Right ventricle myocardium inferior (tissue), 1 donor: ENCODE measurements around the gene ZNF18. TPM values are rescaled to one million over a fixed set of nuclear protein-coding genes. Genes with fewer than 3 reads are reported as not detected.
"Not testable (repeated sequence)": the region's sequence is repeated elsewhere in the genome, so short reads cannot be mapped to it uniquely, and the experiment has no call there.

Experiments
- ATAC-seq: fragments of 200-7000 bp; cut with Tn5 transposase; one replicate; pipeline ENCODE4 v1.9.1; 2020; ENCODE audit warnings: mild to moderate bottlenecking, moderate library complexity
- DNase-seq: peaks from one replicate; pipeline ENCODE4 v3.0.0; 2021; ENCODE audit errors: missing footprints
- intact Hi-C: fragments of 100-400 bp; cut with DNase I; formaldehyde crosslinking; loops from one replicate; pipeline ENCODE4 v1.11.0; 2022
- total RNA-seq: library from RNA; stranded (reverse); fragmentation: NEBNext Ultra II Directional; extraction: Animal tissue kit (Norgen Biotek cat#: 25700); gene quantifications from one replicate; pipeline ENCODE4 v1.2.1, GENCODE V29; 2021
- donor health status: DM: no; HTN: yes; CAD: no; lungs with severe emphysema.

Gene ZNF18
- total RNA-seq, 1 donor from 2014 or later: 4.5 TPM

DNA sequence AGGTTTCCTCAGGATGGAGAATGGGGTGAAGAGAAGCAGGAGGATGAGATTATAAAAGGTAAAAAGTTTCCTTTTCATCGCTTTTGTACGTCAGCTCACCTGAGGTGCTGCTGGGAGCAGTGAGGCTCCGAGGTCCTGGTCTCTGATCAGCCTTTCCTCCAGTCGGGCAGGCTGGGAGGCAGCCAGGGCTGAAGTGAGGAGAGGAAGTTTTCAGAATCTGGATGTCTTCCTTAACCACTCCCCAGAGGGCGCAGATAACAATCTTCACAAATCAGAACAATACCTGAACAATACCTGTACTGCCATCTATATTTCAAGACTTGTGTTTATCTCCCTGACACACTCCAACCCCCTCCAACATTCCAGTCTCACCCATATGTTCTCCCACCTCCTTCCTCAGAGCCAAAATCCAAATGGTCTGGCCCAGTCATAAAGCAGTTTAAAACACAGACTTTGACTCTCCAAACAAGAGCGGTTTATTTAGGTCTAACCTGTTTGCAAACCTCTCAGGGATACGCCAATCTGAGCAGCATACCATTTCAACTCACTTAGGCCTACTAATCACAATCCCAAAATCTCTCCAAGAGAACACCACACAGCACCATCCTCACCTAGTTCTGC, 6.8 kb downstream of the ZNF18 start:
- no peak for DNase-seq
- intact Hi-C loops: loop anchor here (10.0 kb wide), 1 partner anchor 114 kb away; no protein-coding TSS in a partner anchor
- ATAC-seq: no peak

- no peak for DNase-seq
Measured at GRCh38 chr17:11986942-11987329, 10.3 kb downstream of the ZNF18 start.

DNA sequence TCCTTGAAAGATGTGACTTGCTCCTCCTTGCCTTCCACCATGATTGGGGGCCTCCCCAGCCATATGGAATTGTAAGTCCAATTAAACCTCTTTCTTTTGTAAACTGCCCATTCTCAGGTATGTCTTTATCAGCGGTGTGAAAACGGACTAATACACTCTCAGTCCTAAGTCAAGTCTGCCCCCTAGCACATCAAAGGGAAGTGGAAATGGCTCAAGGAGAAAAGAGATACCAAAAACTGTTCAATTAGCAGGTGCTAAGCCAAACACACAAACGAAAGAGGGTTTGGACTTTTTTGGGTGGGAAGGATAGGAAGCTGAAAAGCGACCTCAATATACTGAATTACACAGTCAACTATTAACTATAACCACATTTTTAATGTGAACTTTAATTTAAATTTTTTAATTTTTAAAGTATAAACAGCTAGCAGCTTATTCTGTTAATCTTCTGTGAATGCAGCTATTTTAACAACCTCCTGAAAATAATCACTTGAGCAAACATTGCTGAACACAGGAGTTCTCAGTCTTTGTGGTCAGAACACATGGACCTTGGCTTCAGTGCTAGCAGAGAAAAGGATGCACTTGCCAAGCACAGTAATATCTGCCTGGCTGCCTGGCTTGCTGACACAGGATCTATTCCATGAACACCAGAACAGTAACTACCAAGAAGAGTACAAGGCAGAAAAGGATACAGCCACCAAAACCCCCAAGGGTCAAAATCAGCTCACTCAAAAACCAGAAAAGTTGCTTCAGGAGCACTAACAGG, 10.9 kb downstream of the ZNF18 start:
- ATAC-seq: peak; percentile 75
- intact Hi-C loops: no loop called here
- no peak for DNase-seq

More at GRCh38 chr17:11986942-11987329, 10.3 kb downstream of the ZNF18 start:
- intact Hi-C loops: no loop called here
- ATAC-seq: peak; percentile 70

GRCh38 chr17:11981862-11982261, 15.4 kb downstream of the ZNF18 start:
- DNase-seq (no peak), ATAC-seq (no peak)
- intact Hi-C loops: no loop called here

- DNase-seq: no peak
Measured at GRCh38 chr17:11980813-11981212, 16.5 kb downstream of the ZNF18 start.

GRCh38 chr17:11979795-11980194, 17.5 kb downstream of the ZNF18 start:
- ATAC-seq (no peak), DNase-seq (no peak)
- intact Hi-C loops: no loop called here

More at GRCh38 chr17:11980813-11981212, 16.5 kb downstream of the ZNF18 start:
- no peak for ATAC-seq
- intact Hi-C loops: no loop called here

DNA sequence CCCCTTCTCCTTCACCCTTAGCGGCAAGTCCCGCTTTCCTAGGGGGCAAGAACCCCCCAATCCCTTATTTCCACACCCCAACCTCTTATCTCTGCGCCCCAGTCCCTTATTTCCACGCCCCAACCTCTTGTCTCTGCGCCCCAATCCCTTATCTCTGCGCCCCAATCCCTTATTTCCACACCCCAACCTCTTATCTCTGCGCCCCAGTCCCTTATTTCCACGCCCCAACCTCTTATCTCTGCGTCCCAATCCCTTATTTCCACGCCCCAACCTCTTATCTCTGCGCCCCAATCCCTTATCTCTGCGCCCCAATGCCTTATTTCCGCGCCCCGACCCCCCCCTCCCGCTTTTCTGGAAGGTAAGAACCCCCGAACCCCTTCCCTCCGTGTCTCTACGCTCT, 24.5 kb downstream of the ZNF18 start:
- ATAC-seq, DNase-seq, intact Hi-C loops: not testable (repeated sequence)

GRCh38 chr17:11969565-11969964, 27.7 kb downstream of the ZNF18 start:
- ATAC-seq: no peak

GRCh38 chr17:11954936-11955335, 42.3 kb downstream of the ZNF18 start:
- intact Hi-C loops: no loop called here
- DNase-seq (no peak), ATAC-seq (no peak)

More at GRCh38 chr17:11969565-11969964, 27.7 kb downstream of the ZNF18 start:
- no peak for DNase-seq
- intact Hi-C loops: no loop called here

DNA sequence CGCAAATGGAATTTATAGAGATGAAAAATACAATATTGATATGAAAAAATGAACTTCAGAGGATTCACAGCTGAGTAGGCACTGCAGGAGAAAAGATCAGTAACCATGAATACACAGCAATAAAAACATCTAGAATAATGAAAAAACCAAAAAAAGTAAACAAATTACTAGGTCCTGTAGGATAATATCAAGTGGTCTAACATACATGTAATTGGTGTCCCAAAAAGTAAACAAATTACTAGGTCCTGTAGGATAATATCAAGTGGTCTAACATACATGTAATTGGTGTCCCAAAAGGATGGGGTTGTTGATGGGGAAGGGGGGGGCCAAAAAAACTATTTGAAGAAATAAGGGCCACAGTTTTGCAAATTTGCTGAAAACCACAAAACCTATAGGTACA, 43.4 kb downstream of the ZNF18 start:
- no peak for DNase-seq
- ATAC-seq: no peak
- intact Hi-C loops: no loop called here

DNA sequence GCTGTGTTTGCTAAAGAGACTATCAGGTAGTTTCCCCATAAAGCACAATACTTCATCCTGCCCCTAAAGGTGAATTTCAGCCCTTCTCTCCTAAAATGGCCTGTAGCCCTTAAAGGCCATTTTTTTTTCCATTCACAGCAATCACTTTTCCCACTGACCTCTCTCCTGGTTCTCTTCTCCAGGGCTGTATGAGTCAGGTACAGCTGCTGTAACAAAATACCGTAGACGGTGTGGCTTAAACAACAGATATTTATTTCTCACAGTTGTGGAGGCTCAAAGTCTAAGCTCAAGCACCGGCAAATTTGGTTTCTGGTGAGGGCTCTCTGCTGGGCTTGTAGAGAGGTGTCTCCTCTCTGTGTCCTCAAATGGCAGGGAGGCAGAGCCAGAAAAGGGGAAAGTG, 44.7 kb downstream of the ZNF18 start:
- DNase-seq (no peak), ATAC-seq (no peak)
- intact Hi-C loops: no loop called here

- ATAC-seq (no peak), DNase-seq (no peak)
- intact Hi-C loops: no loop called here
Measured at GRCh38 chr17:11950771-11951519, 46.3 kb downstream of the ZNF18 start.

DNA sequence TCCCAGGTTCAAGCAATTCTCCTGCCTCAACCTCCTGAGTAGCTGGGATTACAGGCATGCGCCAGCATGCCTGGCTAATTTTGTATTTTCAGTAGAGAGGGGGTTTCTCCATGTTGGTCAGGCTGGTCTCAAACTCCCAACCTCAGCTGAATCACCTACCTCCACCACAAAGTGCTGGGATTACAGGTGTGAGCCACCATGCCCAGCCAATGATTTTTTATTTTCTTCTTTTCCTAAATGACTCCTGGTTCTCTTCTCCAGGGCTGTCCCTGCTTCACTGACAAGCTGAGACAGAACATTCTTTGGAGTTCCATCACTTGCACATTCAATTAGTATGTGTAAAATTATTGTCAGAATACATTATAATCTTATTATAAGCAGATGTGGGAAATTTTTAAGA, 47.7 kb downstream of the ZNF18 start:
- intact Hi-C loops, ATAC-seq, DNase-seq: not testable (repeated sequence)

DNA sequence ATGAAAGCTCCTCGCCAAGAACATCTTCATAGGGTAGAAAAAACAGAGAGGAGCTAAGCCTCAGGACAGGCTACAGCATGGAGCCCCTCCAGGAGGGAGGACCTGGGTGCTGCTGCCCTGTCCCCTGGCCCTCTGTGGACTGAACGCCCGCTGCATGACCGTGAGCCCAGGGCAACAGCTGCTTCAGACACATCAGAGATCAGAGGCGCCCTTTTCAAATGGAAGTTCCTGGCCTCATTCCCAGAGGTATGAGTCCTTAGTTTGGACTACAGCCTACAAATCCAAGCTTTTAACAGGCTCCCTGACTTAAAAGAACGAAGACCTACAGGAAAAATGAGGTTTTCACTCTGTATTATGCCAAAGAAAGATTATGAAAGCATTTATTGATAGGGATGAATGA, 48.5 kb downstream of the ZNF18 start:
- DNase-seq (no peak), ATAC-seq (peak; percentile 67)
- intact Hi-C loops: no loop called here

DNA sequence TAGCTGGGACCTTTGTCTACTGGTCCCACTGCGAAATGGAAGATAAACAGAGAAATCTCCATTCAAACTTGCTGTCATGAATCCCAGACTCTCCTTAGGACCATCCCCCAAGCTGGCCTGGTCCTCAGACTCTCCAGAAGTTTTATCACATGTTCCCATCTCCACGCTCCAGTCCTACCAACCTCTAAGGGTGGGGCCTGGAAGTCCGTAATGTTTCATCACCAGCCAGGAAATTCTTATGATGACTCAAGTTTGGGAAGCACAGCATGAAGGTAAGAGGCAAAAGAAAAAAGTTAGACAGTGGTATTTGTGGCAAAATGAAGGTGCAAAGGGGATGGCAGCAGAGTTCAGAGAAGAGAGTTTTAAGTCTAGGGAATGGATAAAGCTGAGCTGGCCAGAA, 52.7 kb downstream of the ZNF18 start:
- intact Hi-C loops: no loop called here
- DNase-seq (no peak), ATAC-seq (no peak)

DNA sequence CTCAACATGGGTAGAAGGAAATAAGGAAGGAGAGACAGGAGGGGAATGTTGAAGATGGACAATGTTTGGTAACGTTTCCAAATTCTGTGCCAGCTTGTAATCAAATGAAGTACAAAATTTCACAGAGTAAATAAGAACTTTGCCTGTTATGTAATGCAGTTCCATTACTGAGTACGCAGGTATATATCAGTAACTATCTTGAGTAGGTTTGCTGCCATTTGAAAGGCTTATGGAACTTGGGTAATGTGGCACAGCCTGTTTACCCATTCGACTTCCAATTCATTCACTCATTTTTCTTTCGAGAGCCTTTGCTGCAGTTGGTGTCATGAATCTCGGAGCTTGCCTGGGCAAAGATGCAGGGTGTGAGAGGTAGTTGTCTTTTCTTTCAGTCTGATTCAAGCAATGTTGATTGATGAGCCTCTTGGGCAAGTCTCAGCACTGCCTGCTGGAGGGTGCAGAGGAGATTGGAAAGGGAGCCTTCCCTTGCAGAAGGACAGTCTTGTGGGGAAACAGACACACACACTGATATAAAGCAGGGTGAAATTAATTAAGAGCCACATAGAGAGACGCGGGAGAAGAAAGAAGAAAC, 53.4 kb downstream of the ZNF18 start:
- intact Hi-C loops: no loop called here
- DNase-seq: no peak
- ATAC-seq: no peak

DNA sequence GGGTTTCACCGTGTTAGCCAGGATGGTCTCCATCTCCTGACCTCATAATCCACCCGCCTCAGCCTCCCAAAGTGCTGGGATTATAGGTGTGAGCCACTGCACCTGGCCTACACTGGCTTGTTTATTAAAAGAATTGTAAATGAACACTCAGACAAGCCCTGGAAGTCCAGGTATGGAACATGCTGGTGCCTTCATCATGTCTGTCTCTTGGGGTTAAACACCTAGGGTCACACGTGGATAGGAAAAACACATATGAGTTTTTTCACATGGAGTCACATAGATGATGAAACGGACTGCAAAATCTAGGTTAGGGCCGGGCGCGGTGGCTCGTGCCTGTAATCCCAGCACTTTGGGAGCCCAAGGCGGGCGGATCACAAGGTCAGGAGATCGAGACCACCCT, 54.2 kb downstream of the ZNF18 start:
- ATAC-seq, intact Hi-C loops, DNase-seq: not testable (repeated sequence)

- no peak for DNase-seq
- intact Hi-C loops: no loop called here
- no peak for ATAC-seq
Measured at GRCh38 chr17:11940904-11941303, 56.4 kb downstream of the ZNF18 start.

GRCh38 chr17:11935734-11936406, 61.4 kb downstream of the ZNF18 start:
- no peak for ATAC-seq
- intact Hi-C loops: no loop called here
- no peak for DNase-seq
